ENCODE data around the gene TBX1. TPM values are rescaled to one million over a fixed set of nuclear protein-coding genes. Genes with fewer than 3 reads are reported as not detected.

The TBX1 gene
- polyA plus RNA-seq, 3 donors = not detected

- Mint-ChIP-seq H3K36me3 (peaks cover 10 to 14% of the 10 kb centered on the region in 2 donors), H3K27ac (no peak overlapping the region), H3K4me3 (peak overlapping the region; percentile 64 to 96), H3K27me3 (ENCODE audit: low read depth in 3 of 3) (peaks cover 76 to 93% (median 83%) of the 10 kb centered on the region in 3 donors), H3K9me3 (peaks cover 0 to 29% (median 16%) of the 10 kb centered on the region in 7 donors), H3K4me1 (peaks cover 29% of the 10 kb centered on the region)
- Histone ChIP-seq H3K4me3 (replicated peaks in 1 of 3; ENCODE audit: low read depth in 2 of 3, low read length in 3 of 3) (peak overlapping the region in 1 of 3 experiments; percentile 44), H3K9ac (ENCODE audit: insufficient read depth, low read length, poor library complexity, severe bottlenecking) (no peak overlapping the region), H3K27me3 (ENCODE audit: control insufficient read depth in 2 of 2, insufficient read depth in 2 of 2, low read length in 2 of 2) (peaks cover 51 to 88% of the 10 kb centered on the region in 2 donors), H3K4me1 (ENCODE audit: control insufficient read depth in 1 of 2, insufficient read depth in 2 of 2, low read length in 2 of 2) (peaks cover 18 to 29% of the 10 kb centered on the region in 2 donors), H2AFZ (ENCODE audit: insufficient read depth, low read depth, low read length, poor library complexity, severe bottlenecking) (no peak overlapping the region), H3K79me2 (ENCODE audit: insufficient read depth, low read length) (no peaks in the 10 kb centered on the region), H3K36me3 (replicated peaks in 1 of 2; ENCODE audit: control insufficient read depth in 1 of 2, insufficient read depth in 2 of 2, low read length in 2 of 2) (no peaks in the 10 kb centered on the region), H3K27ac (ENCODE audit: low read depth in 1 of 2, low read length in 2 of 2) (no peak overlapping the region), H3K9me3 (replicated peaks in 1 of 2; ENCODE audit: control insufficient read depth in 1 of 2, insufficient read depth in 1 of 2, low read length in 2 of 2) (peaks cover 0 to 46% of the 10 kb centered on the region in 2 donors), H3K4me2 (replicated peaks; ENCODE audit: extremely low read depth, low read length, poor library complexity, severe bottlenecking) (peak overlapping the region; percentile 46), H4K20me1 (ENCODE audit: insufficient read depth, low read length) (no peaks in the 10 kb centered on the region)
- intact Hi-C loops (cut with micrococcal nuclease) = no loop called here
- WGBS (ENCODE audit: insufficient coverage) = 5% methylated on average over 43 of the region's 43 CpGs
- no peak for TF ChIP-seq CTCF (IDR thresholded peaks at IDR 0.05)
- DNase-seq = no peak
Measured at GRCh38 chr22:19759427-19760057, 1.0 kb upstream of the TBX1 start.

GRCh38 chr22:19760951-19761724 is 560 bp downstream of the TBX1 start:
- peaks cover 10 to 16% of the 10 kb centered on the region in 2 donors for H3K36me3 Mint-ChIP-seq
- no peak overlapping the region for H3K27ac Mint-ChIP-seq
- no peak overlapping the region for H3K4me3 ChIP-seq (replicated peaks in 1 of 3; ENCODE audit: low read depth in 2 of 3, low read length in 3 of 3)
- no peaks in the 10 kb centered on the region for H3K36me3 ChIP-seq (replicated peaks in 1 of 2; ENCODE audit: control insufficient read depth in 1 of 2, insufficient read depth in 2 of 2, low read length in 2 of 2)
- peaks cover 27% of the 10 kb centered on the region for H3K4me1 Mint-ChIP-seq
- WGBS (ENCODE audit: insufficient coverage) = 5% methylated on average over 115 of the region's 117 CpGs
- H3K4me2 ChIP-seq (replicated peaks; ENCODE audit: extremely low read depth, low read length, poor library complexity, severe bottlenecking) = no peak overlapping the region
- DNase-seq = no peak
- H3K79me2 ChIP-seq (ENCODE audit: insufficient read depth, low read length) = no peaks in the 10 kb centered on the region
- peaks cover 0 to 28% (median 13%) of the 10 kb centered on the region in 7 donors for H3K9me3 Mint-ChIP-seq
- peaks cover 17 to 35% of the 10 kb centered on the region in 2 donors for H3K4me1 ChIP-seq (ENCODE audit: control insufficient read depth in 1 of 2, insufficient read depth in 2 of 2, low read length in 2 of 2)
- intact Hi-C loops (cut with micrococcal nuclease) = no loop called here
- H4K20me1 ChIP-seq (ENCODE audit: insufficient read depth, low read length) = no peaks in the 10 kb centered on the region
- no peak overlapping the region for H2AFZ ChIP-seq (ENCODE audit: insufficient read depth, low read depth, low read length, poor library complexity, severe bottlenecking)
- TF ChIP-seq CTCF (IDR thresholded peaks at IDR 0.05) = no peak
- H3K4me3 Mint-ChIP-seq = peak overlapping the region in 1 of 2 donors; percentile 84
- peaks cover 45 to 83% of the 10 kb centered on the region in 2 donors for H3K27me3 ChIP-seq (ENCODE audit: control insufficient read depth in 2 of 2, insufficient read depth in 2 of 2, low read length in 2 of 2)
- no peak overlapping the region for H3K9ac ChIP-seq (ENCODE audit: insufficient read depth, low read length, poor library complexity, severe bottlenecking)
- H3K27me3 Mint-ChIP-seq (ENCODE audit: low read depth in 3 of 3) = peaks cover 71 to 91% (median 79%) of the 10 kb centered on the region in 3 donors
- H3K27ac ChIP-seq (ENCODE audit: low read depth in 1 of 2, low read length in 2 of 2) = no peak overlapping the region
- H3K9me3 ChIP-seq (replicated peaks in 1 of 2; ENCODE audit: control insufficient read depth in 1 of 2, insufficient read depth in 1 of 2, low read length in 2 of 2) = peaks cover 6 to 41% of the 10 kb centered on the region in 2 donors

Measured in CD14-positive monocyte (primary cell).